Duodenal mucosa (tissue), 2 donors: ENCODE data around the gene BDNF.

Experiments
- H3K27ac ChIP-seq: one replicate; pipeline ENCODE4 v1.7.0; 2013; ENCODE audit warnings: low read depth, low read length
- H3K27me3 ChIP-seq, 2 donors: one replicate each; pipeline ENCODE4 v1.7.0; 2013; ENCODE audit warnings: low read length in 2 of 2, control low read depth in 1 of 2; ENCODE audit not compliant: insufficient read depth in 2 of 2, control insufficient read depth in 1 of 2
- H3K36me3 ChIP-seq, 2 donors: one replicate each; pipeline ENCODE4 v1.7.0; 2013; ENCODE audit warnings: low read length in 2 of 2, control low read depth in 1 of 2; ENCODE audit not compliant: insufficient read depth in 2 of 2, control insufficient read depth in 1 of 2
- H3K4me1 ChIP-seq, 2 donors: one replicate each; pipeline ENCODE4 v1.7.0; 2013; ENCODE audit warnings: low read length in 2 of 2, control low read depth in 1 of 2; ENCODE audit not compliant: insufficient read depth in 2 of 2, control insufficient read depth in 1 of 2
- H3K4me3 ChIP-seq, 2 donors: one replicate each; pipeline ENCODE4 v1.7.0; 2013; ENCODE audit warnings: low read length in 2 of 2, low read depth in 1 of 2
- H3K9ac ChIP-seq, 2 donors: one replicate each; pipeline ENCODE4 v1.7.0; 2013; ENCODE audit warnings: low read length in 2 of 2, low read depth in 1 of 2
- H3K9me3 ChIP-seq, 2 donors: one replicate each; pipeline ENCODE4 v1.7.0; 2013; ENCODE audit warnings: low read length in 2 of 2, control low read depth in 1 of 2; ENCODE audit not compliant: control insufficient read depth in 1 of 2

Gene BDNF

GRCh38 chr11:27605422-27605821 is 94.8 kb downstream of the BDNF start:
- H3K27me3 ChIP-seq = no peaks in the 10 kb centered on the region
- no peaks in the 10 kb centered on the region for H3K9me3 ChIP-seq
- H3K27ac ChIP-seq = no peak overlapping the region
- H3K4me3 ChIP-seq = no peak overlapping the region
- no peaks in the 10 kb centered on the region for H3K36me3 ChIP-seq
- H3K9ac ChIP-seq = no peak overlapping the region
- no peaks in the 10 kb centered on the region for H3K4me1 ChIP-seq
